Measurements from ENCODE around the gene BEX3.

GRCh38 chrX:103347682-103348397 is 28.5 kb upstream of the BEX3 start:
- TF ChIP-seq CTCF (IDR thresholded peaks at IDR 0.05) (no peak), POLR2A (IDR thresholded peaks at IDR 0.05) (no peak), POLR2AphosphoS5 (IDR thresholded peaks at IDR 0.05) (no peak)

All from breast epithelium (tissue), 3 donors.